Pancreas (tissue), 10 donors: ENCODE measurements around the gene LIPE. TPM values are rescaled to one million over a fixed set of nuclear protein-coding genes. Genes with fewer than 3 reads are reported as not detected.

Experiments
- ATAC-seq, 4 donors: fragments of 200-7000 bp; cut with Tn5 transposase; one replicate each; pipeline versions ENCODE4 v1.8.0 to v1.9.1; 2020; ENCODE audit warnings: mild to moderate bottlenecking in 4 of 4, moderate library complexity in 4 of 4
- DNase-seq, 6 donors: peaks; one replicate each; pipeline ENCODE4 v3.0.0-alpha.2; 2020
- FAIRE-seq: peaks from 2 replicates; lab custom pipeline; 2012; peaks lifted over from hg19 to GRCh38; lab: Jason Lieb, UNC
- H3K27ac ChIP-seq, 4 donors: fragments of 200-600 bp; sonication (generic); 1 replicate in 3 of 4; 2 replicates in 1 of 4; pipeline versions ENCODE4 v1.5.0 to v1.8.0; 2020
- H3K27me3 ChIP-seq, 4 donors: fragments of 200-600 bp; one replicate each; pipeline ENCODE4 v1.8.0; 2021
- H3K36me3 ChIP-seq, 3 donors: fragments of 200-600 bp; sonication (generic) in 1 of 3; one replicate each; pipeline versions ENCODE4 v1.5.0 to v1.8.0; 2020 to 2021
- H3K4me1 ChIP-seq, 3 donors: fragments of 200-600 bp; one replicate each; pipeline ENCODE4 v1.8.0; 2021
- H3K4me3 ChIP-seq, 4 donors: fragments of 200-600 bp; sonication (generic) in 2 of 4; one replicate each; pipeline versions ENCODE4 v1.5.0 to v1.8.0; 2020 to 2021
- H3K9me3 ChIP-seq, 4 donors: fragments of 200-600 bp; one replicate each; pipeline ENCODE4 v1.8.0; 2021
- WGBS, 2 donors: extraction: QIAGEN DNeasy Blood & Tissue Kit; methylation state at CpG; one replicate each; pipeline ENCODE4 v1.1.7; 2013; 5-methylcytosine and 5-hydroxymethylcytosine counted together
- intact Hi-C, 3 donors: fragments of 100-400 bp; cut with DNase I; formaldehyde crosslinking; loops; one replicate each; pipeline versions ENCODE4 v1.11.1 to v1.14.2; 2022
- polyA plus RNA-seq, 2 donors: library from polyadenylated mRNA; stranded (reverse); fragments of 200-250 nt; gene quantifications; one replicate each; pipeline ENCODE4 v1.2.3, GENCODE V29; 2013
- total RNA-seq, 6 donors: library from RNA; stranded (reverse); fragmentation: NEBNext Ultra II Directional in 4 of 6; extraction: Animal tissue kit (Norgen Biotek cat#: 25700) in 4 of 6; gene quantifications; one replicate each; pipeline versions ENCODE4 v1.2.1 to v1.2.4, GENCODE V29; 2021 to 2023
- TF ChIP-seq, protein P1 (sequence below), 4 donors: fragments of 200-600 bp; sonication (generic) in 3 of 4; IDR thresholded peaks; one replicate each; pipeline versions ENCODE4 v1.5.0 to v1.8.0; 2021; ENCODE audit warnings: antibody characterized with exemption in 4 of 4
- donor health status: healthy with polysubstance abuse.
- donor health status: DM: no; HTN: no; CAD: no; lungs with moderate emphysema.
- donor health status: DM: no; HTN: no; CAD: no.
- donor health status: control.
- donor health status: control.
- donor health status: Bipolar disorder and iron deficiency.
- donor health status: DM: yes; HTN: yes; CAD: no.
- donor health status: DM: no; HTN: no; CAD: no.
- donor health status: DM: no; HTN: no; CAD: no.
- donor health status: DM: yes; HTN: yes; CAD: no.

LIPE gene
- total and polyA plus RNA-seq, 8 donors = 1.6 to 38.3 (median 5.6) TPM

DNA sequence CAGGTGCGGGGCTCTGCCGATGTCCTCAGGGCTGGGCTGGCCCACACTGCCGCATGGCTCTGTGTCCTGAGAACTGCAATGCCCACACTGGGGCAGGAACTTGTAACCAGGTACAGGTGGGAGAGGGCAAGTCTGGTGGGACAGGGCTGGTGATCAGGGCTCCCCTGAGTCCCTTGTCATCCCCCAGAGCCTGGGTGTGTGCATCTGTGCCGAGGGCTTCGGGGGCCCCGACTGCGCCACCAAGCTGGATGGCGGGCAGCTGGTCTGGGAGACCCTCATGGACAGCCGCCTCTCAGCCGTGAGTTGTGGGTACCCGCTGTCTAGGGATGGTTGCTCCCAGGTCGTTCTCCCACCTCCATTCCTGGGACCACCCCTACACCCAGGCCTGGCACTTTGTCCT is 71.3 kb downstream of the LIPE start:
- TF ChIP-seq, protein P1, sequence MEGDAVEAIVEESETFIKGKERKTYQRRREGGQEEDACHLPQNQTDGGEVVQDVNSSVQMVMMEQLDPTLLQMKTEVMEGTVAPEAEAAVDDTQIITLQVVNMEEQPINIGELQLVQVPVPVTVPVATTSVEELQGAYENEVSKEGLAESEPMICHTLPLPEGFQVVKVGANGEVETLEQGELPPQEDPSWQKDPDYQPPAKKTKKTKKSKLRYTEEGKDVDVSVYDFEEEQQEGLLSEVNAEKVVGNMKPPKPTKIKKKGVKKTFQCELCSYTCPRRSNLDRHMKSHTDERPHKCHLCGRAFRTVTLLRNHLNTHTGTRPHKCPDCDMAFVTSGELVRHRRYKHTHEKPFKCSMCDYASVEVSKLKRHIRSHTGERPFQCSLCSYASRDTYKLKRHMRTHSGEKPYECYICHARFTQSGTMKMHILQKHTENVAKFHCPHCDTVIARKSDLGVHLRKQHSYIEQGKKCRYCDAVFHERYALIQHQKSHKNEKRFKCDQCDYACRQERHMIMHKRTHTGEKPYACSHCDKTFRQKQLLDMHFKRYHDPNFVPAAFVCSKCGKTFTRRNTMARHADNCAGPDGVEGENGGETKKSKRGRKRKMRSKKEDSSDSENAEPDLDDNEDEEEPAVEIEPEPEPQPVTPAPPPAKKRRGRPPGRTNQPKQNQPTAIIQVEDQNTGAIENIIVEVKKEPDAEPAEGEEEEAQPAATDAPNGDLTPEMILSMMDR (IDR thresholded peaks at IDR 0.05) = no peak
- ATAC-seq = no peak
- no peaks in the 10 kb centered on the region for H3K27me3 ChIP-seq
- intact Hi-C loops = no loop called here
- peaks cover 0 to 17% (median 0%) of the 10 kb centered on the region in 3 donors for H3K36me3 ChIP-seq
- 93 to 94% methylated on average over 12 of the region's 12 CpGs for WGBS, 2 donors
- no peaks in the 10 kb centered on the region for H3K4me1 ChIP-seq
- H3K4me3 ChIP-seq = no peak overlapping the region
- FAIRE-seq = no peak
- H3K27ac ChIP-seq = no peak overlapping the region
- H3K9me3 ChIP-seq = no peaks in the 10 kb centered on the region
- peak in 1 of 6 donors; percentile 54 for DNase-seq

DNA sequence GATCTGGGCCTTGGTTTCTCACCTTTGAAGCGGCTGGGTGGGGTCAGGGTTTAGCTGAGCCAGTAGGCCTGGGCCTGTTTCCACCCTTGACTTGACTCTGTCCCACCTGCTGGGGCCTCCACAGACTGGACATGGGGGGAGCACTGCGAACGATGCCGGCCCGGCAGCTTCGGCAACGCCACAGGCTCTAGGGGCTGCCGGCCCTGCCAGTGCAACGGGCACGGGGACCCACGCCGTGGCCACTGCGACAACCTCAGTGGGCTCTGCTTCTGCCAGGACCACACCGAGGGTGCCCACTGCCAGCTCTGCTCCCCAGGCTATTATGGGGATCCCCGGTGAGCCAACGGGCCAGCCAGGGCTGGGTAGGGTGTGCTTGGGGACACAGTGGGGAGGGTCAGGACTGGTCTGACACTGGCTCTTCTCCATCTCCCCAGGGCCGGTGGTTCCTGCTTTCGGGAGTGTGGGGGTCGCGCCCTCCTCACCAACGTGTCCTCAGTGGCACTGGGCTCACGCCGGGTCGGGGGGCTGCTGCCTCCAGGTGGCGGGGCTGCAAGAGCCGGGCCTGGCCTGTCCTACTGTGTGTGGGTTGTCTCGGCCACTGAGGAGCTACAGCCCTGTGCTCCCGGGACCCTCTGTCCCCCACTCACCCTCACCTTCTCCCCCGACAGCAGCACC is 73.7 kb downstream of the LIPE start:
- H3K36me3 ChIP-seq = peaks cover 0 to 17% (median 0%) of the 10 kb centered on the region in 3 donors
- TF ChIP-seq, protein P1 (IDR thresholded peaks at IDR 0.05) = no peak
- no peak overlapping the region for H3K4me3 ChIP-seq
- no peaks in the 10 kb centered on the region for H3K27me3 ChIP-seq
- intact Hi-C loops = no loop called here
- H3K27ac ChIP-seq = no peak overlapping the region
- ATAC-seq (no peak), DNase-seq (peak in 1 of 6 donors; percentile 69), FAIRE-seq (no peak)
- 93 to 95% methylated on average over 24 to 29 of the region's 29 CpGs for WGBS, 2 donors
- no peaks in the 10 kb centered on the region for H3K4me1 ChIP-seq
- H3K9me3 ChIP-seq = no peaks in the 10 kb centered on the region

DNA sequence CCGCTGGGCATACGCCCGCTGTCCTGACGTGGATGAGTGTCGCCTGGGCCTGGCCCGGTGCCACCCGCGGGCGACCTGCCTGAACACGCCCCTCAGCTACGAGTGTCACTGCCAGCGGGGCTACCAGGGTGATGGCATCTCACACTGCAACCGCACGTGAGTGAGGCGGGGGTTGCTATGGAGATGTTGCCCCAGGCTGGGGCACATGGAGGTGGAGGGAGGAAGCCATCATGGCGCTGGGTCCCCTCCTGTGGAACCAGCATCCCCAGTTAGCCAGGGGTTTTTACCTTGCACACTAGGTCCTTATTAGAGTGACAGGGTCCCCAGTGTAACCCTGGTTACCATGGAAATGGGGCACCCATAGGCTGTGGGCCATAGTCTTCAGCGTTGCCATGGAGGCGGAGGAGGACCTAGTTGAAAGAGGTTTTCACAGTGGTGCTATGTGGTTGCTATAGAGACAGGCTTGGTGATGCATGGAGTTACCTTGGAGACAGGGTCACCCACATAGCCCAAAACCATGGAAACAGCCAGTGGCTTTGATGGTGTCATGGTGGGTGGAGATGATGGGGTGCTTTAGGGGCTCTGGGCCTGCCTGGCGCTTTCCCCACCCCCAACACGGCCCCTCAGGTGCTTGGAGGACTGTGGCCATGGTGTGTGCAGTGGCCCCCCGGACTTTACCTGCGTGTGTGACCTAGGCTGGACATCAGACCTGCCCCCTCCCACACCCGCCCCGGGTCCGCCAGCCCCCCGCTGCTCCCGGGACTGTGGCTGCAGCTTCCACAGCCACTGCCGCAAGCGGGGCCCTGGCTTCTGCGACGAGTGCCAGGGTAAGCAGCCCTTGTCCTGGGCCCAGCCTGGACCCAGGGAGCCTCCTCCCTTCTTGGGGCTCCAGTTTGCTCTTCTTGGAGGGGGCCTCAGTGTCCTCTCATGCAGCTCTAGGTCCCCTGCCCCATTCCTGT is 74.6 kb downstream of the LIPE start:
- 90 to 92% methylated on average over 31 of the region's 31 CpGs for WGBS, 2 donors
- Histone ChIP-seq H3K27me3 (no peaks in the 10 kb centered on the region), H3K4me3 (no peak overlapping the region), H3K9me3 (no peaks in the 10 kb centered on the region), H3K4me1 (no peaks in the 10 kb centered on the region), H3K36me3 (peaks cover 0 to 17% (median 0%) of the 10 kb centered on the region in 3 donors), H3K27ac (no peak overlapping the region)
- TF ChIP-seq, protein P1 (IDR thresholded peaks at IDR 0.05) = no peak
- ATAC-seq (no peak), DNase-seq (peak in 1 of 6 donors; percentile 52), FAIRE-seq (no peak)
- intact Hi-C loops = no loop called here

Other genes starting within 250 kb of the LIPE start
- 10 to 100 TPM in 5 of 6 donors, 1 to 10 TPM in 1; 9.7 to 17.8 (median 12.8) TPM for gene DEDD2, start 209.7 kb downstream of the LIPE start, total RNA-seq
- gene DEDD2, start 209.7 kb downstream of the LIPE start, polyA plus RNA-seq = 10 to 100 TPM; 22.3 to 25.4 TPM
- gene ZNF526, start 207.1 kb downstream of the LIPE start, total RNA-seq = 1 to 10 TPM; 5.0 to 7.5 (median 6.2) TPM
- gene ZNF526, start 207.1 kb downstream of the LIPE start, polyA plus RNA-seq = 1 to 10 TPM; 2.4 to 3.9 TPM
- 10 to 100 TPM in 5 of 6 donors, 1 to 10 TPM in 1; 9.9 to 19.4 (median 14.5) TPM for gene GSK3A, start 184.8 kb downstream of the LIPE start, total RNA-seq
- gene GSK3A, start 184.8 kb downstream of the LIPE start, polyA plus RNA-seq = 10 to 100 TPM; 25.7 to 27.6 TPM
- 10 to 100 TPM; 20.5 to 29.2 (median 22.2) TPM for gene ERF, start 172.3 kb downstream of the LIPE start, total RNA-seq
- gene ERF, start 172.3 kb downstream of the LIPE start, polyA plus RNA-seq = 10 to 100 TPM; 36.6 to 48.5 TPM
- 10 to 100 TPM; 27.7 to 37.6 (median 32.0) TPM for gene CIC, start 158.1 kb downstream of the LIPE start, total RNA-seq
- gene CIC, start 158.1 kb downstream of the LIPE start, polyA plus RNA-seq = 10 to 100 TPM; 47.1 to 65.0 TPM
- under 1 TPM; 0.12 to 0.69 (median 0.34) TPM for gene PRR19, start 125.3 kb downstream of the LIPE start, total RNA-seq
- under 1 TPM; 0.34 to 0.99 TPM for gene PRR19, start 125.3 kb downstream of the LIPE start, polyA plus RNA-seq
- gene PAFAH1B3, start 124.8 kb downstream of the LIPE start, total RNA-seq = 10 to 100 TPM in 4 of 6 donors, 1 to 10 TPM in 2; 6.2 to 19.8 (median 10.2) TPM
- gene PAFAH1B3, start 124.8 kb downstream of the LIPE start, polyA plus RNA-seq = 10 to 100 TPM; 18.2 to 24.3 TPM
- 1 to 10 TPM in 2 of 6 donors, under 1 TPM in 4; 0.46 to 1.5 (median 0.94) TPM for gene TMEM145, start 114.1 kb downstream of the LIPE start, total RNA-seq
- gene TMEM145, start 114.1 kb downstream of the LIPE start, polyA plus RNA-seq = 1 to 10 TPM; 2.2 to 8.2 TPM
- 10 to 100 TPM in 2 of 6 donors, 1 to 10 TPM in 4; 7.3 to 15.9 (median 9.0) TPM for gene MEGF8, start 101.8 kb downstream of the LIPE start, total RNA-seq
- 10 to 100 TPM in 1 of 2 donors, 1 to 10 TPM in 1; 8.8 to 14.4 TPM for gene MEGF8, start 101.8 kb downstream of the LIPE start, polyA plus RNA-seq
- gene CNFN, start 37.1 kb downstream of the LIPE start, total RNA-seq = 1 to 10 TPM in 1 of 6 donors, under 1 TPM in 4, not detected in 1; 0.32 to 1.9 (median 0.61) TPM
- gene CNFN, start 37.1 kb downstream of the LIPE start, polyA plus RNA-seq = 1 to 10 TPM; 4.0 to 4.2 TPM
- gene CXCL17, start 15.6 kb upstream of the LIPE start, total RNA-seq = 10 to 100 TPM in 4 of 6 donors, 1 to 10 TPM in 2; 5.1 to 42.1 (median 11.8) TPM
- gene CXCL17, start 15.6 kb upstream of the LIPE start, polyA plus RNA-seq = 1 to 10 TPM; 4.3 to 4.7 TPM
- gene CEACAM1, start 101.1 kb upstream of the LIPE start, total RNA-seq = 1 to 10 TPM; 1.3 to 7.0 (median 1.7) TPM
- 1 to 10 TPM; 2.1 to 7.2 TPM for gene CEACAM1, start 101.1 kb upstream of the LIPE start, polyA plus RNA-seq
- not detected for gene CEACAM8, start 167.5 kb upstream of the LIPE start, total RNA-seq
- gene CEACAM8, start 167.5 kb upstream of the LIPE start, polyA plus RNA-seq = not detected